Measurements from ENCODE around the gene ANKLE2.
"Not testable (repeated sequence)": the region's sequence is repeated elsewhere in the genome, so short reads cannot be mapped to it uniquely, and the experiment has no call there.

The ANKLE2 gene

DNA sequence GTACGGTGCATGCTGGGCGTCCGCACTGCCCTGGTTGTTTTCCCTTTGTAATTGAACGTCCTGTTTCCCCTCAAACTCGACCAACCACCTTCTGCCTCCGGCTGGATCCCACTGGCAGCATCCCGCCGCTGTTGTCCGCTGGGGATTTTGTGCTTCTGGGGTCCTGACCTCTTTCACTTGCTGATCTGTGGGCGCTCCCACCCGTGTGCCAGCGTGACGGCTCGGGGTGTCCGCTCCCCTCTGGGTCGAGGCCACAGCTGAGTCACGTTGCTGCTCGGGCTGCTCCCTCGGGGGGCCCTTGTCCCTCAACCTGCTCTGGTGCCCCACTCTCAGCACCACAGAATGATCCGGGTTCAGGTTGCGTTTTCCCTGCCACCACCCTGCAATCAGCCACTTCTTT is 43.0 kb downstream of the ANKLE2 start:
- no peak for DNase-seq

DNA sequence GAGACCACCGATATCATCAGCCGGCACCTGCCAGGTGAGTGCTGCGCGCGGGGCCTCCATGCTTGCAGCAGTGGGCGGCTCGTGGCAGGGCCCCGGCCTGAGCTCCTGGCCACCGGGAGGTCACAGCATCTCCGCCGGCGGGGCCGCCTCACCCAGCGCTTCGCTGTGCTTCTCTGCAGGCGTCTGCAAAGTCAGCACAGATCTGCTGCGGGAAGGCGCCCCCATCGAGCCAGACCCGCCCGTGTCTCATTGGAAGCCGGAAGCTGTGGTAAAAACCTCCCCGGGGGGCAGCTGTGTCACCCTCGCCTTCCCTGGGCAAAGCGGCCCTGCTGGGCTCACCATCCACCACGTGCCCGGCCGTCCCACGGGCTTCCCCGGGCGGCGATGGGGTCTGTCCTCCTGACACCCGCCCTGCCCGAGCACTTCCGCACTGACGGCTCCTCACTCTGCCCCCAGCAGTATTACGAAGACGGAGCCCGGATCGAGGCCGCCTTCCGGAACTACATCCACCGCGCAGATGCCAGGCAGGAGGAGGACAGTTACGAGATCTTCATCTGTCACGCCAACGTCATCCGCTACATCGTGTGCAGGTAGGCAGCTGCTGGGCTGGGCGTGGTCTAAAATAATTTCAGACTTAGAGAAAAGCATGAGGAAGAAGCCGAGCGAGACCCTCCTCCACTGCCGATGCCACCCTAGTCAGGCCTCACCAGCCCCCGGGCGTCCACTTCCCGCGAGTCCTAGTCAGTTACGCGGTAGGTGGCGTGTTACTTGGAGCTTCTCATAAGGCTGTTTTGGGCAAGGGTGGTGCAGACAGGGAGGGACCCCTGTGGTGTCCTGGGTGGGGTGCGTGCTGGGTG is 43.9 kb downstream of the ANKLE2 start:
- no peak for DNase-seq

DNA sequence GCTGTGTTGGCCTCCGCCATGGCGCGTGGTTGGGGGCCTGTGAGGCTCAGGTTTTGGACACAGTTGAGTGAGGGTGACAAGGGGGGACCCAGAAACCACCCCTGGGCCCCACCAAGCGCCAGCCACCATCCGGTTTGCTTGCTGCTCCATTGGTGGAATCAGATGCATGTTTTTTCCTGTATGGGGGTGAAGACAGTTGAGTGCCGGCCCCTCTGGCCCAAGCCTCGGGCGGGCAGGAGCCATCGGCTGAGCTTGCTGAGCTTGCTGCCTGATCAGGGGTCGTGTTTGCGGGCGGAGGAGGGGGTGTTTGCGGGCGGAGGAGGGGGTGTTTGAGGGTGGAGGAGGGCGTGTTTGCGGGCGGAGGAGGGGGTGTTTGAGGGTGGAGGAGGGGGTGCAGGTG is 44.6 kb downstream of the ANKLE2 start:
- DNase-seq: no peak

DNA sequence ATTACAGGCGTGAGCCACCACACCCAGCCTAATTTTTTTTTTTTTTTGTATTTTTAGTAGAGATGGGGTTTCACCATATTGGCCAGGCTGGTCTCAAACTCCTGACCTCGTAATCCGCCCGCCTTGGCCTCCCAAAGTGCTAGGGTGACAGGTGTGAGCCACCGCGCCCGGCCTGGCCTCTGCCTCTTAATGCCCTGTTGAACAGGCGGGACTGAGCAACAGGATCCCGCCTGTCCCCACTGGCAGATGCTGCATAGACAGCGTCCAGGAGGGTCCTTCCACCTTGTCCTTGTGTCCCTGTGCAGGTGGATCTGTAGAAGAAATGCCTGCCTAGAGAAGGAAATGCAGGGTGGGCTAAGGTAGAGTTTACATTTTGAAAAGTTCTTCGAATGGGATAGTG is 45.3 kb downstream of the ANKLE2 start:
- DNase-seq: no peak

DNA sequence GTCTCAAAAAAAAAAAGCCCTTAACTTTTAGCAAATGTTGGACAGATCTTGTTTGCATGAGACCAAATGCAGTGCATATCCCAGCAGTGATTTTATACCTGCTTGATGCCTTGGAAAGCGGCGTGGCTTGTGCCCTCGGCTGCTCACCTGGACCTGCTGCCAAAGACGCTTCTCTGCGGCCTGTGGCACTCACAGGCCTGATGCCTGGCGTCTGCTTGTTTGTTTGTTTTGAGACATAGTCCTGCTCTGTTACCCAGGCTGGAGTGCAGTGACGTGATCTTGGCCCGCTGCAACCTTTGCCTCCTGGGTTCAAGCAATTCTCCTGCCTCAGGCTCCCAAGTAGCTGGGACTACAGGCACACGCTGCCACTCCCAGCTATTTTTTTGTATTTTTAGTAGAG is 45.8 kb downstream of the ANKLE2 start:
- no peak for DNase-seq

DNA sequence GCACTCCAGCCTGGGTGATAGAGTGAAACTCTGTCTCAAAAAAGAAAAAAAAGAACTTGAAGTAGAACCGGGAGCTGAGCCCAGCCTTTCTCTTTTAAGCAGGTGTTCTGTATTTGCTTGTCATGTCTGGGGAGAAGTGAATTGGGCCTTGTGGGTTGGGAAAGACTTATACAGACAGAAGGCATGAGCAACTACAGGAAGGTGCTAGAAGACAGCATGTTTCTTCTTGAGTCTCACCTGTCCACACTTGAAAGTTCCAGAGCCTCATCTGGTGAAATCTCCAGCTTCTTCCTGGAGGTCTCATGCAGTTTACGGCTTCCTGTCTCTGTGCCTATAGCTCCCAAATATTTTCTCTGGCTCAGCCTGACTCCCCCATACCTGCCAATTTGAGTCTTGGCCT is 48.5 kb downstream of the ANKLE2 start:
- no peak for DNase-seq

DNA sequence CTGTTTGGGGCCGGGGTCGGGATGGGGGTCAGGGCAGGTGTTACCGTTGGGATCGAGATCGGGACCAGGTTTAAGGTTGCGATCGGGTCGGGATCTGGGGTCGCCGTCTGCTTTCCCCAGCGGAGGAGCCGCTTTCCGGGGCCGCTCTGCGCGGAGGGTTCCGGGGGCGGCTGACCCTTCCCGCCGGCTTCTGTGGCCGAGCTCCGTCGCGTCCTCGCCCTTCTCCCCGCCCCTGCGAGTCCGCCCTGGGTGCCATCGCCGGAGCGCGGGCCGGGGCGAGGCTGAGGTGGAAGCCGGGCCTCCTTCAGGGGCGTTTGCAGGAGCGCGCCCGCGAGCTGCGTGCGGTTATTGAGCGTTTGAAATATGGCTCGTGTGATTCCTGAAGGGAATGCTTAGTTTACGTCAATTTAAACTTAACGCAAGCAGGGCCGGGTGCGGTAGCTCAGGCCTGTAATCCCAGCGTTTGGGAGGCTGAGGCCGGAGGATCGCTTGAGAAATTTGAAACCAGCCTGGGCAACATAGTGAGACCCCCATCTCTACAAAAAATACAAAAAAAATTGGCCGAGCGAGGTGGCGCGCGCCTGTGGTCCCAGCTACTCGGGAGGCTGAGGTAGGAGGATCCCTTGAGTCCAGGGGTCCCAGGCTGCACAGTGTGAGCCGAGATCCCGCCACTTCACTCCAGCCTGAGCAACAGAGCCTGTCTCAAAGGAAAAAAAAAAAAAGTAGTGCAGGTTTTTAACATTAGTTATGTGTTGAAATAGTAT is 50.4 kb downstream of the ANKLE2 start:
- peak; percentile 76 for DNase-seq

DNA sequence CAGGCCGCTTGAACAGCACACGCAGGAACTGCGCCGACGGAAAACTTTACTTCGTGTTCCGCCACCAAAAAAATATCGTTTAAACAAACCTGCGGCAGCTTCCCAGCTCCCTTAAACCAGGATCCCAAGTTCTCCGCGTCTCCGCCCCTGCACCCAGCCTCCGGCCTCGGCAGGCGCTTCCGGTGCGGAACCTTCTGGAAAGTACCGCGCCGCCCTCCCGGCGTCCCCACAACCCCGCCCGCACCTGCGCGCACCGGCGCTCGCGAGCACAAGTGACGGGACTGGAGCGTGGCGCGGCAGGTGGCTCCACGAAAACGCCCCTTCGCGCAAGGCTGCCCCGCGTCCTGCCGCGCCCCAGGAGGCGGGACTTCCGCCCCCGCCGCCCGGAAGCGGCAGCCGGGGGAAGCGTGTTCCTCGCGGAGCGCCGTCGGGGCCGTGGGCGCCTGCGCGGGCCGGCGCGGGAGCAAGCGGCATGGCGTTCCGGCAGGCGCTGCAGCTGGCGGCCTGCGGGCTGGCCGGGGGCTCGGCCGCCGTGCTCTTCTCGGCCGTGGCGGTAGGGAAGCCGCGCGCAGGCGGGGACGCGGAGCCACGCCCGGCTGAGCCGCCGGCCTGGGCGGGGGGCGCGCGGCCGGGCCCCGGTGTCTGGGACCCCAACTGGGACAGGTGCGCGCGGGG is 51.1 kb downstream of the ANKLE2 start, which contains the start of gene PGAM5:
TSS of gene PGAM5 (plus strand) at position 438 of the 675 bp plus-strand sequence. CDS start at position 473, 35 bp downstream.
- peak; percentile 92 for DNase-seq

DNA sequence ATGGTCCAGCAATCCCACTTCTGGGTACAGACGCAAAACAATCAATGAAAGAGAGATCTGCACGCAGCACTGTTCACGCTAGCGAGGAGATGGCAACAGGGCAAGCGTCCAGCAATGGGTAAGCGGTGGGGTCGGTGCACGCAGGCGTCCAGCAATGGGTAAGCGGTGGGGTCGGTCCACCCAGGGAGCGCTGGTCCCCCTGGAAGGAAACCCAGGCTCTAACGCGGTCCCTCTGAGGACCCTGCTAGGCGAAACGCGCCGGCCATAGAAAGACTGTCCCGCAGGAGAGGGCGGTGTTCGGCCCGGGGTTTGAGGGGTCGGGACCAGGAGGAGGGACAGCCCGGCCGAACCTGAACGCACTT is 51.6 kb downstream of the ANKLE2 start:
- DNase-seq: no peak

DNA sequence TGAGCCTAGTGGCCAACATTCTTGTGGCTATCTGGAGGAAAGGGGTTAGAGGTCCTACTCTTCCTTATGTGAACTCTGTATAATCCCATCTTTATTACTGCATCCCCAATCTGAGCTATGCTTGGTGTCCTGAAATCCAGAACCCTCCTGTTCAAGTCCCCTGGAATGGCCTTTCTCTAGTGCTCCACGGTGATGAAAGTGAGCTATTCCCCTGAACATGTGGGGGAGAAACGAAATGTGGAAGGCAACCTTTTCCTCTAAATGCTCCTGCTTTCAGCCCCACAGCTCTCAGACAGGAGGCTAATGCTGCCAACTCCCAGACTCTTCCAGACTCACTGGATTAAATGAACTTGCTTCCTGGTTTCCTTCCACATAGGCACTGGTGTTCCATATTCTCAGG is 53.5 kb downstream of the ANKLE2 start:
- DNase-seq: no peak

DNA sequence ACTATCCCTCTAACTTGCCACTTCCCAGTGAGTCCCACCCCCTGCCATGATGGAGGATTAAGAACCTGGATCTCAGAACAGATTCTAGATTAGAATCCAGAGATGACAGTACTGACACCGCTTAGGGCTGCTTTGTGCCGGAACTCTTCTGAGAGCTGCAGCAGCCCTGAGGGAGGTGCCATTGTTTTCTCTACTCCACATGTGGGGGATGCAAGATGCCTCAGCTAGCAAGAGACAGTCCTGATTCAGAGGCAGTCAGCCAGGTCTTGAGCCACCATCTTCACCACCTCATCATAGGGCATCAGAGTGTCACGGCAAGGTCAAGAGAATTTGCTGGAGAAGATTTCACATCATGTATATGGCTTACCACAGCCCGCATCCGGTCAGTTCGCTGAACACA is 54.4 kb downstream of the ANKLE2 start:
- no peak for DNase-seq

DNA sequence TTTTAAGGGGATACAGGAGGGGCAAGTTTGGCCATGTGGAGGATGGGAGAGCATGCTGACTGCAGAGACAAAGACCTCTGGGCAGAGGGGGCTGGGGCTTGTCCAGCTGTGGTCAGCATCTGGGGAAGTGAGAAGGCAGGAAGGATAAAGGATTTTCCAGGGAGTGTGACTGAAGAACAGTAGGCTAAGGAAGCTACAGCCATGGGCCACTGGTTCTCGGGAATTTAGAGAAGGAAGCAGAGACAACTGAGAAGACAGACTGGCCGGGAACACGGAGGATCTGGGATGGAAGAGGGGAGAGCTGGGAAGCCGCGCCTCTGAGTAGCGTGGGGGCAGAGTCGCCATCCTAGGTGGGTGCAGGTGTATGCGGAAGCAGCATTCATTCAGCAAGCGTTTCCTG is 58.0 kb downstream of the ANKLE2 start:
- no peak for DNase-seq

DNA sequence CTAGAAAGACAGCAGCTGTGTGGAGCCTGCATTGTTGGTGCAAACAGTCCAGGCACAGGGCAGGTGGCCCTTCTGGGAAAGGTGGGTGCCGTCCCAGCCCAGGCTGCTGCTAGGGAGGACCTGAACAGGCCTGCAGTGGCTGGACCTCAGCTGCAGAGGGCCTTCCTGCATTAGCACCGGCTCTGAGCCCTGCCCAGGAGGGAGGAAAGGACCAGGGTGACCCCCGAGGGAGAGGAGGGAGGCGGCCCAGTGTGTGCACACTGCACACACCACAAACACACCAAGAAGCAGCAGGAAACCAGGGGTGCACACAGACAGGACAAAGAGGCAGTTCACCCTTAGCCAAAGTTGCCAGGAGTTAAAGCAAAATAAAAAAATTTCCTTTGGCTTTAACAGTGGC is 59.0 kb downstream of the ANKLE2 start:
- no peak for DNase-seq

DNA sequence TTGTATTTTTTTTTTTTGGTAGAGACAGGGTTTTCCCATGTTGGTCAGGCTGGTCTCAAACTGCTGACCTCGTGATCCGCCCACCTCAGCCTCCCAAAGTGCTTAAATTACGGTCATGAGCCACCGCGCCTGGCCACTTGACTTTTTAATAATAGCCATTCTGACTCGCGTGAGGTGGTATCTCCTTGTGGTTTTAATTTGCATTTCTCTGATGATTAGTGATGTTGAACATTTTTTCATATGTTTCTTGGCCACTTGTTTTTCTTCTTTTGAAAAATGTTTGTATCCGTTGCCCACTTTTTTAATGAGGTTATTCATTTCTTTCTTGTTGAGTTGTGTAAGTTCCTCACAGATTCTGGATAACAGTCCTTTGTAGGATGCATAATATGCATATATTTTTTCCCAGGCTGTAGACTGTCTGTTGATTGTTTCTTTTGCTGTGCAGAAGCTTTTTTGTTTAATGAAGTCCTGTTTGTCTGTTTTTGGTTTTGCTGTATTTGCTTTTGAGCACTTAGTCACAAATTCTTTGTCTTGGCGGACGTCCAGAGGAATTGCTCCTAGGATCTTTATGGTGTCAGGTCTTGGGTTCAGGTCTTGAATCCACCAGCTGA is 61.3 kb downstream of the ANKLE2 start:
- DNase-seq: no peak

DNA sequence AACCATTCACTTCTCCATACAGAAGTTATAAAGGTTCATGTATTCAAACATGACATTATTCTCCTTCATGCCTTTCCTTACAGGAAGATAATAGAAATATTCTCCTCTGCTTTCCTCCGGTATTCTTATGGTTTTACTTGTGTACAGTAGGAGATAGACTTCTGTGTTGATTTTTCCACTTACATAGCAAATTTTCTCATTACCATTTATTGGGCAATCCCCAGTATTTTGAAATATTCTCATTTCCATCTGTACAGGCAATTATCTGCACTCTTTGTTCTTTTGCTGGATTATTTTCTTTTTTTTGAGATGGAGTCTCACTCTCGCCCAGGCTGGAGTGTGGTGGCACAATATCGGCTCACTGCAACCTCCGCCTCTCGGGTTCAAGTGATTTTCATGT is 63.3 kb downstream of the ANKLE2 start:
- DNase-seq: no peak

DNA sequence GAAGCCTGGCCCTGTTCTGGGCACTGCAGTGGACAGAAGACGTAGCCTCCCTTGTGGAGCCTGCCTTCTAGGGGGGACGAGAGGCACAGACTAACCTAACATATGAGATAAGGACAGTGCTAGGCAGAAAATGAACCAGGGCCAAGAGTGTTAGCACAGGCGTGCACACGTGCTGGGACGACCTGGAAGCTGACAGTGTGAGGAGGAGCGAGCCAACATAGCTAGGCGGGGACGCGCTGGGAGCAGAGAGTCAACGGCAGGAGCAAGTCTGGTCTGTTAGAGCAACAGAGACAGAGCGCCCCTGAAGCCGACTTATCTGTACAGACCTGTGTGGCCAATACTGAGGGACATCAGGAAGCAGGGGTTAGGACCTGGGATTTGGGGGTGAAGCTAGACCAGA is 66.2 kb downstream of the ANKLE2 start:
- DNase-seq: no peak

DNA sequence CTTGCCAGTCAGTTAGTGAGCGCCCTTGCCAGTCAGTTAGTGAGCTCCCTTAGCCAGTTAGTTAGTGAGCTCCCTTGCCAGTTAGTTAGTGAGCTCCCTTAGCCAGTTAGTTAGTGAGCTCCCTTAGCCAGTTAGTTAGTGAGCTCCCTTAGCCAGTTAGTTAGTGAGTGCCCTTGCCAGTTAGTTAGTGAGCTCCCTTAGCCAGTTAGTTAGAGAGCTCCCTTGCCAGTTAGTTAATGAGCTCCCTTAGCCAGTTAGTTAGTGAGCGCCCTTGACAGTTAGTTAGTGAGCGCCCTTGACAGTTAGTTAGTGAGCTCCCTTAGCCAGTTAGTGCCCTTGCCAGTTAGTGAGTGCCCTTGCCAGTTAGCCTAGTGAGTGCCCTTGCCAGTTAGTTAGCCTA is 66.7 kb downstream of the ANKLE2 start:
- DNase-seq: not testable (repeated sequence)

DNA sequence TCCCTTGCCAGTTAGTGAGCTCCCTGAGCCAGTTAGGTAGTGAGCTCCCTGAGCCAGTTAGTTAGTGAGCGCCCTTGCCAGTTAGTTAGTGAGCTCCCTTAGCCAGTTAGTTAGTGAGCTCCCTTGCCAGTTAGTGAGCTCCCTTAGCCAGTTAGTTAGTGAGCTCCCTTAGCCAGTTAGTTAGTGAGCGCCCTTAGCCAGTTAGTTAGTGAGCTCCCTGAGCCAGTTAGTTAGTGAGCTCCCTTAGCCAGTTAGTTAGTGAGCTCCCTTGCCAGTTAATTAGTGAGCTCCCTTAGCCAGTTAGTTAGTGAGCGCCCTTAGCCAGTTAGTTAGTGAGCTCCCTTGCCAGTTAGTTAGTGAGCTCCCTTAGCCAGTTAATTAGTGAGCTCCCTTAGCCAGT is 69.6 kb downstream of the ANKLE2 start:
- not testable (repeated sequence) for DNase-seq

DNA sequence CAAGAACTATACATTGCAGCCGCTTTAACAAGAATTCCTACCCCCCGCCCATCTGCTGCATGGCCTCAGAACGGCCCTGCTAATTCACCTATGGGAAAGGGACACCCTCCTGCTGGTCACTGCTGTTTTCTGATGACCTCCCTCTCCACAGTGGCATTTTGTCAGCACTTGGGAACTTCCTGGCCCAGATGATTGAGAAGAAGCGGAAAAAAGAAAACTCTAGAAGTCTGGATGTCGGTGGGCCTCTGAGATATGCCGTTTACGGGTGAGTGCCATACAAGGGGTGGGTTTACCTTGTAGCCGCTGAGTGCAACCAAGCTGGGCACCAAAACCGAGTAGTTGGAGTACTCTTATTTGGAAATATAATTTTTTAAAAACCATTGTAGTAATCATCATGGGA is 71.5 kb downstream of the ANKLE2 start:
- no peak for DNase-seq

DNA sequence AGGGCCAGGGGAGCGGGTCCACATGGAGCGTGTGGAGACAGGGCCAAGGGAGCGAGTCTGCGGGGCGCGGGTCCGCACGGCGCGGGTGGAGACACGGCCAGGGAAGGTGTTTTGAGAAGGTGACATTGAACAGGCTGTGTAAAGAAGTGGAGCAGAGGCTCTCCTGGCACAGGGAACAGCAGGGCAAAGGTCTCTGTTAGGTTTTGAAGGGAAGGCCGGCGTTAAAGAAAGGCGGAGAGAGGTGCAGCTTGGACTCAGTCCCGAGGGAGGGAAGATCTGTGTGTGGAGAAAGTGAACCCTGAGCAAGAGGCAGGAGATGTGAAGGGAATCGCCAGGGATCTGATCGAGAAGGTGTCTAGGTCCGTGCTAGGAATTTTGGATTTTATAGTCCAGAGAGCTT is 72.4 kb downstream of the ANKLE2 start:
- no peak for DNase-seq

DNA sequence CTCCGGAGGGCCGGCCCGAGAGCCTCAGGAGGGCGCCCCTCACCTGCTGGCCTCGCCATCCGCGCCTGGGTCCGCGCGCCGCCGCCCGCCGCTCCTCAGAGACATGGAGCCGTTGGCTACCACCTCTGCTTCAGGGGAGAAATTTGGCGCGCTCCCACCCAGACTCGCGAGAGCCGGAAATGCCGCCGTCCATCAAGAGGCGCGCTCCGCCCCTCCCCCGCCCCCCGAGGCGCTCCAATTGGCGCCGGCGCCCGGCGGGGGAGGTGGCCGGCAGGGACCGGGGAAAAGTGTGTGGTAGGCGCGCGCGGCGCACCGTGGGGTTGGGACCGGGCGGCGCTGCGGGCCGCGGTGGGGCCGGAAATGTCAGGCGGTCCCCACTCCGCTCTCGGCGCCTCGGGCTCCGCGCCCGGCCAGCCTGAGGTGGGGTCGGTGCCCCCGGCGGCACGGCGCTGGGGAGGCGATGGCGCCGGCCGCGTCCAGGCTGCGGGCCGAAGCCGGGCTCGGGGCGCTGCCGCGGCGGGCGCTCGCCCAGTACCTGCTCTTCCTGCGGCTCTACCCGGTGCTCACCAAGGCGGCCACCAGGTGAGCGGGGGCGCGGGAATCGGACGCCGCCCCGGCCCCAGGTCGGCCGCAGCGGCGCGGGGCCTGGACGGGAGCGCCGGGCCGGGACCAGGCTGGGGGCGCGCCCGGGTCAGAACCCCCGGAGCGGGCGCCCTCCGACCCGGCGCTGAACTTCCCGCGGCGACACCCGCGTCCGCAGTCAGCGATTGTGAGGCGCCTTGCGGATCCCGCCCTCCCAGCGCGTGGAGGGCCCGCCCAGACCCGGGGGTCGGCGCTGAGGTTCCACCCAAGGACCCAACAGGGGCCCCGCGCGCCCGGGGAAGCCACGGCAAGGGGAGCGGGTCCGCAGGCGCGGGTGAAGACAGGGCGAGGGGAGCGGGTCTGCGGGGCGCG is 74.1 kb downstream of the ANKLE2 start, which contains the start of the genes POLE and PXMP2:
TSS of gene POLE (minus strand) at position 132 of the 954 bp plus-strand sequence. CDS start at position 105, 27 bp downstream.
TSS of gene PXMP2 (plus strand) at position 377 of the 954 bp plus-strand sequence. CDS start at position 461, 84 bp downstream.
- DNase-seq: peak; percentile 98

DNA sequence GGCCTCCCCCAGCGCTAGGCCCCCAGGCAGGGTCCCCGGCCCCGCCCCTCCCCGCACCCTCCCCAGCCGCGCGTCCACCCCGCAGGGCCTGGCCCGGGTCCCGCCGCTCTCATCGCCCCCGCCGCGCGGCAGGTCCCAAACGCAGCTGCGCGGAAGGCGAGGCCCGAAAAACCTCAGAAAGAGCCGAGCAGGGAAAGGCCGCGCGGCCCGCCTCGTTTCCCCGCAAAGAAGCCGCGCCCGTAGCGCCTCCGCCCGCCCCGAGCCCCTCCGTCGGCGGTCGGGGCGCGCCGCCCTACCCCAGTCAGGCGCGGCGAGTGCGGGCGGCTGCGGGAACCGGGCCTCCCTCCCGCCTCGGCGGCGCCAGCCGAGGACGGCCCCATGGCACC is 74.8 kb downstream of the ANKLE2 start:
- no peak for DNase-seq

Data from activated CD8-positive, alpha-beta memory T cell treated with anti-CD3 and anti-CD28 coated beads, Interleukin-2, amount 50 U/mL, for 48 hours (primary cell).